ENCODE measurements around the gene LRRC34. TPM values are rescaled to one million over a fixed set of nuclear protein-coding genes. Genes with fewer than 3 reads are reported as not detected.

The LRRC34 gene
- polyA plus RNA-seq (2011; rRNA removed) = not detected in 2 replicates
- polyA plus RNA-seq (2012; cell fraction: cytosol; rRNA removed) = not detected in 2 replicates
- not detected in 2 replicates for polyA plus RNA-seq (2012; cell fraction: nucleus; rRNA removed)
- polyA plus RNA-seq (2017; fragmentation: RNase III; extraction: RNeasy Plus Mini Kit Qiagen cat#74134 plus additional on column Dnase treatment) = not detected in 3 replicates
- not detected in 2 replicates for polyA minus RNA-seq (2011; rRNA and poly(A)+ RNA removed)

DNA sequence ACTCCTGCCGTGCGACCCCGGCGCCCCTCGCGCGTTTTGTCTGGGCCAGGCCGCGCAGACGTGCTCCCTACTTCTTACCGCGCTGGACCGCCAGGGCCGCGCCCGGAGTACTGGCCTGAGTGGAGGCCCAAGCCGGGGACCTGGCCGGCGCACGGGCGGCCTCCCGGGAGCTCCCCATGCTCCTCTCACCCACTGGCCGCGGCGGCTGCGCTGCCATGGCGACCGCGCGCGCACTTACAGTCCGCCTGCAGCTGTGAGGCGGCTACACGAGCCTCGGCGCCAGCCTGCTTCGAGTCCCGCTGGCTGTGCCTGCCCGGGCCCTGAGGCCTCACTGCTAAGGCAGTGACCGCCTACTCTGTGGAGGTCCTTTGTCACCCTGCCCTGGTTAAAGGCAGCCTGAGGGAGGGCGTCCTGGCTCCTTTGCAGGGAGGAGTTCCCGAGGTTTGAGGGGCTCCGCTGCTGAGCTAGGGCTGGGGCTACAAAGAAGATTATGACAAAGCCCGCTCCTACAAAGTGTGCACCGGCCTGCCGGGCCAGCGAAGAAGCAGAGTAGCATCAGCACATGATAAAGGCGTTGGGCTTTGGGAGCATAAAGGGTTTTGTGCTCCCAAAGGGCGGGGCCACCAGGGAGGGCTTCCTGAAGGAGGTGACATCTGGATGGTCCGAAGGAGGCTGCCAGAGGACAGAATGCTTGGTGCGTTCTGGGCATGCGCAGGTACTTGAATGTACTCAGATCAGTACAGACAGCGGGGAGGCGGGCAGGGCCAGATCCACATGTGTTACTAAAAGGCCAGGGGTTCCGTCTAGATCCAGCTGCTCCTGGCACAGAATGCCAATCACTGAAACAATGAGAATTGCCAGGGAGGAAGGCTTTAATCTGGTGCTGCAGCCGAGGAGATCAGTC, at the start of gene LRRC34, which contains the start of gene LRRIQ4:
LRRC34 (minus strand) TSS at position 573 of the 904 bp plus-strand sequence; CDS start at position 217, 356 bp downstream.
LRRIQ4 (plus strand) TSS at position 539 of the 904 bp plus-strand sequence. CDS start 9,052 bp downstream, outside the sequence.
- CTCF ChIA-PET = interaction anchor here (1.4 kb wide), 1 partner anchor 9 kb away, joined by 3 read pairs; no protein-coding TSS in a partner anchor
- TF ChIP-seq HOXB13 (CRISPR knock-in tag; IDR thresholded peaks at IDR 0.05; ENCODE audit: low read depth) (no peak), RARB (CRISPR knock-in tag; IDR thresholded peaks at IDR 0.05) (no peak), MAX (IDR thresholded peaks at IDR 0.05) (no peak), CBX8 (IDR thresholded peaks at IDR 0.05) (no peak), FOSL2 (IDR thresholded peaks at IDR 0.05) (no peak), FOSL2 (CRISPR knock-in tag; IDR thresholded peaks at IDR 0.05) (no peak), NR3C1 (IDR thresholded peaks at IDR 0.05) (no peak), HOXA7 (CRISPR knock-in tag; IDR thresholded peaks at IDR 0.05) (no peak), FOSB (CRISPR knock-in tag; IDR thresholded peaks at IDR 0.05) (no peak), ZSCAN20 (CRISPR knock-in tag; IDR thresholded peaks at IDR 0.05) (no peak)
- TF ChIP-seq, protein P1, sequence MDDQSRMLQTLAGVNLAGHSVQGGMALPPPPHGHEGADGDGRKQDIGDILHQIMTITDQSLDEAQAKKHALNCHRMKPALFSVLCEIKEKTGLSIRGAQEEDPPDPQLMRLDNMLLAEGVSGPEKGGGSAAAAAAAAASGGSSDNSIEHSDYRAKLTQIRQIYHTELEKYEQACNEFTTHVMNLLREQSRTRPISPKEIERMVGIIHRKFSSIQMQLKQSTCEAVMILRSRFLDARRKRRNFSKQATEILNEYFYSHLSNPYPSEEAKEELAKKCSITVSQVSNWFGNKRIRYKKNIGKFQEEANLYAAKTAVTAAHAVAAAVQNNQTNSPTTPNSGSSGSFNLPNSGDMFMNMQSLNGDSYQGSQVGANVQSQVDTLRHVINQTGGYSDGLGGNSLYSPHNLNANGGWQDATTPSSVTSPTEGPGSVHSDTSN (IDR thresholded peaks at IDR 0.05) = no peak
- TF ChIP-seq, protein P2, sequence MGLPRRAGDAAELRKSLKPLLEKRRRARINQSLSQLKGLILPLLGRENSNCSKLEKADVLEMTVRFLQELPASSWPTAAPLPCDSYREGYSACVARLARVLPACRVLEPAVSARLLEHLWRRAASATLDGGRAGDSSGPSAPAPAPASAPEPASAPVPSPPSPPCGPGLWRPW (IDR thresholded peaks at IDR 0.05) = no peak
- DNase-seq (ENCODE audit: low read depth in 1 of 2, low spot score in 1 of 2) (no peak), FAIRE-seq (no peak), ATAC-seq (peak in 1 of 2 experiments; percentile 16; a peak in 2 of 6 replicates)
- Histone ChIP-seq H3K27ac (0 out of 6 replicates have a peak within 1 kb of the TSS, but pooled peaks of 1 of the 2 experiments have one; percentile 17), H3K4me1 (no peaks in the 10 kb centered on the region), H3K4me2 (peak within 1 kb of the TSS; percentile 68), H3K4me3 (peak within 1 kb of the TSS; percentile 28; the same call in 2 of the 3 replicates), H3K9me3 (peaks cover 8% of the 10 kb centered on the region)
- POLR2A ChIA-PET = no interaction called here
- WGBS (ENCODE audit: missing lambda C conversion rate) = 90% methylated on average over 17 of the region's 56 CpGs

DNA sequence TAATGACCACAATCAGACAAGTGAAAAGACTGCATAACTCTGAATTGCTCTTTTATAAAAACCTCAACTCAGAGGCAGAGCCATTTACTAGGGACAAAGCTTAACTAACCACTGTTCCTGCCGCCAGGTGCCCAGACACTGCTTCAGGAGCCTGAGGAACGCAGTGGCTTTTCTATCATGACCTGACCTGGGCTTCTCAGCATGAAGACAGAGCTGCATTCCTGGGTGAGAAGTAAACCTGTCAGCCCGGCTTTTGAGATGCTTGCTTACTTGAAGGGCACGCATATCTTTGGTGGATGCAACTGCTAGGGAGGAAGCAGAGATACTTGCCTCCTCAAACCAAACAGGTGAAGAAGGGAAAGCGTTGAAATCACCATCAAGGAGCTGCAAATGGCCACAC, 49.2 kb upstream of the LRRC34 start:
- H3K27ac ChIP-seq = no peak overlapping the region
- H3K4me1 ChIP-seq = no peaks in the 10 kb centered on the region
- ChIA-PET CTCF (interaction anchor here (0.5 to 3.6 kb wide), 9 partner anchors 10 to 407 kb away, joined by 3 to 14 read pairs (median 5); no protein-coding TSS in a partner anchor), POLR2A (no interaction called here)
- ATAC-seq (no peak; a peak in 1 of 6 replicates), DNase-seq (ENCODE audit: low read depth in 1 of 2, low spot score in 1 of 2) (no peak), FAIRE-seq (no peak)
- 69% methylated on average over 5 of the region's 5 CpGs for WGBS (ENCODE audit: missing lambda C conversion rate)
- TF ChIP-seq HDAC2 (IDR thresholded peaks at IDR 0.05) (no peak), BHLHE40 (IDR thresholded peaks at IDR 0.05; ENCODE audit: low read depth, low read length) (no peak), JUN (IDR thresholded peaks at IDR 0.05) (no peak), EP300 (IDR thresholded peaks at IDR 0.05) (no peak), RFX5 (IDR thresholded peaks at IDR 0.05) (no peak), FOSB (CRISPR knock-in tag; IDR thresholded peaks at IDR 0.05) (no peak), ZFP36 (IDR thresholded peaks at IDR 0.05; ENCODE audit: borderline replicate concordance, partially characterized antibody) (no peak), POLR2AphosphoS2 (conservative IDR thresholded peaks at IDR 0.05; ENCODE audit: low read length) (no peak), E2F6 (IDR thresholded peaks at IDR 0.05; ENCODE audit: borderline replicate concordance, low read depth) (no peak), ZC3H11A (IDR thresholded peaks at IDR 0.05) (no peak)
- TF ChIP-seq, protein P3, sequence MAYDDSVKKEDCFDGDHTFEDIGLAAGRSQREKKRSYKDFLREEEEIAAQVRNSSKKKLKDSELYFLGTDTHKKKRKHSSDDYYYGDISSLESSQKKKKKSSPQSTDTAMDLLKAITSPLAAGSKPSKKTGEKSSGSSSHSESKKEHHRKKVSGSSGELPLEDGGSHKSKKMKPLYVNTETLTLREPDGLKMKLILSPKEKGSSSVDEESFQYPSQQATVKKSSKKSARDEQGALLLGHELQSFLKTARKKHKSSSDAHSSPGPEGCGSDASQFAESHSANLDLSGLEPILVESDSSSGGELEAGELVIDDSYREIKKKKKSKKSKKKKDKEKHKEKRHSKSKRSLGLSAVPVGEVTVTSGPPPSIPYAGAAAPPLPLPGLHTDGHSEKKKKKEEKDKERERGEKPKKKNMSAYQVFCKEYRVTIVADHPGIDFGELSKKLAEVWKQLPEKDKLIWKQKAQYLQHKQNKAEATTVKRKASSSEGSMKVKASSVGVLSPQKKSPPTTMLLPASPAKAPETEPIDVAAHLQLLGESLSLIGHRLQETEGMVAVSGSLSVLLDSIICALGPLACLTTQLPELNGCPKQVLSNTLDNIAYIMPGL (CRISPR knock-in tag; IDR thresholded peaks at IDR 0.05; ENCODE audit: borderline replicate concordance) = no peak
- H3K4me2 ChIP-seq = no peak overlapping the region
- H3K4me3 ChIP-seq = no peak overlapping the region
- H3K9me3 ChIP-seq = no peaks in the 10 kb centered on the region
